ENCODE results near the gene EYS. TPM values are rescaled to one million over a fixed set of nuclear protein-coding genes. Genes with fewer than 3 reads are reported as not detected.

Gene EYS
- total and polyA plus RNA-seq, 2 experiments from 2014 or later: 0.04 TPM; not detected in 1

- no peak overlapping the region for H3K4me2 ChIP-seq (ENCODE audit: unreplicated experiment)
- WGBS, 2 experiments (ENCODE audit: low coverage in 1 of 2, low lambda C conversion rate in 2 of 2, missing lambda C conversion rate in 2 of 2): 26 to 32% methylated on average over 3 of the region's 3 CpGs
- TF ChIP-seq EZH2 (IDR thresholded peaks at IDR 0.05; ENCODE audit: insufficient read depth, poor library complexity, severe bottlenecking) (no peak), EZH2phosphoT487 (IDR thresholded peaks at IDR 0.05; ENCODE audit: insufficient read depth, low read depth) (no peak)
These were observed 590 bp downstream of the EYS start for GRCh38 chr6:65706436-65706835.

GRCh38 chr6:65701325-65701724, 5.7 kb downstream of the EYS start:
- Histone ChIP-seq H3F3A (ENCODE audit: insufficient read depth) (no peaks in the 10 kb centered on the region), H3K9me3 (ENCODE audit: low read depth) (no peaks in the 10 kb centered on the region), H3K79me2 (ENCODE audit: insufficient read depth) (no peaks in the 10 kb centered on the region), H3K27ac (no peak overlapping the region), H3K36me3 (ENCODE audit: low read depth) (no peaks in the 10 kb centered on the region), H2AFZ (no peak overlapping the region), H3K9me2 (ENCODE audit: insufficient read depth) (no peaks in the 10 kb centered on the region), H3K27me3 (replicated peaks; ENCODE audit: insufficient read depth) (no peaks in the 10 kb centered on the region), H3K4me1 (ENCODE audit: insufficient read depth) (no peaks in the 10 kb centered on the region), H3K9ac (no peak overlapping the region), H3K4me3 (no peak overlapping the region), H4K20me1 (ENCODE audit: insufficient read depth) (no peaks in the 10 kb centered on the region), H3K4me2 (ENCODE audit: unreplicated experiment) (no peak overlapping the region)
- in situ Hi-C loops (cut with MboI): no loop called here
- no peak for DNase-seq
- no peak for TF ChIP-seq EZH2phosphoT487 (IDR thresholded peaks at IDR 0.05; ENCODE audit: insufficient read depth, low read depth)
- TF ChIP-seq EZH2 (IDR thresholded peaks at IDR 0.05; ENCODE audit: insufficient read depth, poor library complexity, severe bottlenecking): no peak
- WGBS, 2 experiments (ENCODE audit: low coverage in 1 of 2, low lambda C conversion rate in 2 of 2, missing lambda C conversion rate in 2 of 2): 17 to 50% methylated on average over 1 of the region's 1 CpG

More at GRCh38 chr6:65706436-65706835, 590 bp downstream of the EYS start:
- in situ Hi-C loops (cut with MboI): no loop called here
- Histone ChIP-seq H3K9ac (no peak overlapping the region), H4K20me1 (ENCODE audit: insufficient read depth) (no peaks in the 10 kb centered on the region), H3K4me1 (ENCODE audit: insufficient read depth) (no peaks in the 10 kb centered on the region), H3K4me3 (no peak overlapping the region), H3K36me3 (ENCODE audit: low read depth) (no peaks in the 10 kb centered on the region), H3K9me3 (ENCODE audit: low read depth) (no peaks in the 10 kb centered on the region), H3F3A (ENCODE audit: insufficient read depth) (no peaks in the 10 kb centered on the region), H2AFZ (no peak overlapping the region), H3K27me3 (replicated peaks; ENCODE audit: insufficient read depth) (no peaks in the 10 kb centered on the region), H3K27ac (no peak overlapping the region), H3K79me2 (ENCODE audit: insufficient read depth) (no peaks in the 10 kb centered on the region), H3K9me2 (ENCODE audit: insufficient read depth) (no peaks in the 10 kb centered on the region)
- no peak for DNase-seq

GRCh38 chr6:65700561-65700960, 6.5 kb downstream of the EYS start:
- in situ Hi-C loops (cut with MboI): no loop called here
- H3K4me1 ChIP-seq (ENCODE audit: insufficient read depth): no peaks in the 10 kb centered on the region
- no peak overlapping the region for H3K9ac ChIP-seq
- no peaks in the 10 kb centered on the region for H3F3A ChIP-seq (ENCODE audit: insufficient read depth)
- no peak for DNase-seq
- no peaks in the 10 kb centered on the region for H3K9me3 ChIP-seq (ENCODE audit: low read depth)
- WGBS, 2 experiments (ENCODE audit: low coverage in 1 of 2, low lambda C conversion rate in 2 of 2, missing lambda C conversion rate in 2 of 2): 71 to 74% methylated on average over 4 of the region's 4 CpGs
- no peaks in the 10 kb centered on the region for H3K79me2 ChIP-seq (ENCODE audit: insufficient read depth)
- no peak overlapping the region for H2AFZ ChIP-seq
- H3K4me2 ChIP-seq (ENCODE audit: unreplicated experiment): no peak overlapping the region
- H3K9me2 ChIP-seq (ENCODE audit: insufficient read depth): no peaks in the 10 kb centered on the region
- TF ChIP-seq EZH2 (IDR thresholded peaks at IDR 0.05; ENCODE audit: insufficient read depth, poor library complexity, severe bottlenecking) (no peak), EZH2phosphoT487 (IDR thresholded peaks at IDR 0.05; ENCODE audit: insufficient read depth, low read depth) (no peak)
- no peak overlapping the region for H3K27ac ChIP-seq
- no peaks in the 10 kb centered on the region for H3K36me3 ChIP-seq (ENCODE audit: low read depth)
- no peaks in the 10 kb centered on the region for H3K27me3 ChIP-seq (replicated peaks; ENCODE audit: insufficient read depth)
- H3K4me3 ChIP-seq: no peak overlapping the region
- H4K20me1 ChIP-seq (ENCODE audit: insufficient read depth): no peaks in the 10 kb centered on the region

- in situ Hi-C loops (cut with MboI): no loop called here
- H3K27me3 ChIP-seq (replicated peaks; ENCODE audit: insufficient read depth): no peaks in the 10 kb centered on the region
- 14 to 19% methylated on average over 3 of the region's 3 CpGs for WGBS, 2 experiments (ENCODE audit: low coverage in 1 of 2, low lambda C conversion rate in 2 of 2, missing lambda C conversion rate in 2 of 2)
- H3K27ac ChIP-seq: no peak overlapping the region
- no peak overlapping the region for H3K9ac ChIP-seq
- DNase-seq: no peak
- H3K9me3 ChIP-seq (ENCODE audit: low read depth): no peaks in the 10 kb centered on the region
- no peaks in the 10 kb centered on the region for H3K9me2 ChIP-seq (ENCODE audit: insufficient read depth)
- no peaks in the 10 kb centered on the region for H3K79me2 ChIP-seq (ENCODE audit: insufficient read depth)
- H3K36me3 ChIP-seq (ENCODE audit: low read depth): no peaks in the 10 kb centered on the region
- H4K20me1 ChIP-seq (ENCODE audit: insufficient read depth): no peaks in the 10 kb centered on the region
- TF ChIP-seq EZH2phosphoT487 (IDR thresholded peaks at IDR 0.05; ENCODE audit: insufficient read depth, low read depth) (no peak), EZH2 (IDR thresholded peaks at IDR 0.05; ENCODE audit: insufficient read depth, poor library complexity, severe bottlenecking) (no peak)
- H3K4me1 ChIP-seq (ENCODE audit: insufficient read depth): no peaks in the 10 kb centered on the region
- no peak overlapping the region for H3K4me2 ChIP-seq (ENCODE audit: unreplicated experiment)
- H3K4me3 ChIP-seq: no peak overlapping the region
- no peaks in the 10 kb centered on the region for H3F3A ChIP-seq (ENCODE audit: insufficient read depth)
- no peak overlapping the region for H2AFZ ChIP-seq
These were observed 14.9 kb downstream of the EYS start for GRCh38 chr6:65692109-65692508.

- H3K27ac ChIP-seq: no peak overlapping the region
- no peaks in the 10 kb centered on the region for H3K27me3 ChIP-seq (replicated peaks; ENCODE audit: insufficient read depth)
- H3F3A ChIP-seq (ENCODE audit: insufficient read depth): no peaks in the 10 kb centered on the region
- H3K36me3 ChIP-seq (ENCODE audit: low read depth): no peaks in the 10 kb centered on the region
- no peaks in the 10 kb centered on the region for H4K20me1 ChIP-seq (ENCODE audit: insufficient read depth)
- H3K4me3 ChIP-seq: no peak overlapping the region
- no peak overlapping the region for H3K4me2 ChIP-seq (ENCODE audit: unreplicated experiment)
- TF ChIP-seq EZH2 (IDR thresholded peaks at IDR 0.05; ENCODE audit: insufficient read depth, poor library complexity, severe bottlenecking) (no peak), EZH2phosphoT487 (IDR thresholded peaks at IDR 0.05; ENCODE audit: insufficient read depth, low read depth) (no peak)
- no peak for DNase-seq
- H2AFZ ChIP-seq: no peak overlapping the region
- in situ Hi-C loops (cut with MboI): no loop called here
- H3K79me2 ChIP-seq (ENCODE audit: insufficient read depth): no peaks in the 10 kb centered on the region
- H3K9ac ChIP-seq: no peak overlapping the region
- H3K4me1 ChIP-seq (ENCODE audit: insufficient read depth): no peaks in the 10 kb centered on the region
- H3K9me3 ChIP-seq (ENCODE audit: low read depth): no peaks in the 10 kb centered on the region
- H3K9me2 ChIP-seq (ENCODE audit: insufficient read depth): no peaks in the 10 kb centered on the region
These were observed 26.8 kb downstream of the EYS start for GRCh38 chr6:65680232-65680631.

All from GM23248 (cell line).